T-helper 2 cell (primary cell): ENCODE results near the gene SLC13A5.
"Not testable (repeated sequence)": the region's sequence is repeated elsewhere in the genome, so short reads cannot be mapped to it uniquely, and the experiment has no call there.

Source experiments
- DNase-seq, 5 experiments: peaks; one replicate each; pipeline versions ENCODE4 v3.0.0 to v3.0.0-alpha.2; 2012 to 2022

The SLC13A5 gene

GRCh38 chr17:6683081-6683684 is 30.0 kb downstream of the SLC13A5 start:
- no peak for DNase-seq

DNA sequence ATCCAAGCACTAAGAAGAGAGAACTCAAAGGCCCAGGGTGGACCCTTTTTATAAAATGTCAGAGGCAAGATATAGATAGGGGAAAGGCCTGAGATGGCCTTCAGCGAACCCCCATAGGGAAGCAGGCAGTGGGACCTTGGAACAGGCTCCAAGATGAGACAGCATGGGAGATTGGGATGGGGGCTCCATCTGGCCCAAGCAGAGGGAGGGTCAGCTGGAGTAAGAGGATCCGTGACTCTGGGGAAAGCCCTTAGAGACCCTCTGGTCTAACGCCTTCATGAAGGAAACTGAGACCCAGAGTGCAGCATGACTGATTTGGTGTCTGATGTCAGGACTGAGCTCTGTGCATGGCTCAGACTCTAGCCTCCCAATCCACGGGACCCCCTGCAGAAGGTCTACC is 30.8 kb downstream of the SLC13A5 start:
- no peak for DNase-seq

GRCh38 chr17:6681671-6682070 is 31.5 kb downstream of the SLC13A5 start:
- no peak for DNase-seq

DNA sequence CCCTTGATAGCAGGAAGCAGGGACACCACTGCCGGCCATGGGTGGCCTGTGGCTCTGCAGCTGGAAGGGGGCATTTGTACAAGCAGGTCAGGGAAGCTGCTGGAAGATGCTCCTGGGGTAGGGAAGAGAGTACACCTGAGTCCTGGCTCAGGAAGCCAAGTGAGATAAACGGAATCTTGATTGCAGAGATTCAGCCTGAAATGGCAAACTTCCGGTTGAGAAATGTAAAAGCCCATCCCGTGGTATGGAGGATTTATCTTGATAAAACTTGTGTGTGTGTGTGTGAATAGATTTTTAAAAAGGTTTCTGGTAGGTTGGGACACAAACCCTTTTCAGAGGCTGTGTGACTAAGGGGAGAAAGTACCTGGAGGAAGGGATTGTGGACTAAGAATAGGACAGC is 32.0 kb downstream of the SLC13A5 start:
- DNase-seq: no peak

GRCh38 chr17:6679241-6679640 is 33.9 kb downstream of the SLC13A5 start:
- DNase-seq: no peak

DNA sequence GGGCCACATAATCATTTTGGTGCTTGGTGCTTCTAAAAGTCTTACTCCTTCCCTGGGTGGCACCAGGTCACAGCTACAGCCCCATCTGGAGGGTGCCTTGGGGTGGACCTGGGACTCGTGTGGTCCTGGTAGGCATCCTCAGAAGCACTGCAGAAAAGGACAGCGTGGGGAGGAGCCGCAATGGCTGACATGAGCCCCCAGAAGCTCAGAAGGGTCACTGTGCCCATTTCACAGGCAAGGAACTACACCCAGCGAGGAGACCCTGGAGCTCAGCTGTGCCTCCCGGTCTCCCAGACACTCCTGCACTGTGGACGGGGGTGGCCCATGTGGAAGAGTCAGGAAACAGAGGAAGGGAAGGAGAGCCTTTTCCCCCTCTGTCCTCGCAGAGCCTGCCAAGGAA is 35.2 kb downstream of the SLC13A5 start:
- DNase-seq: no peak

GRCh38 chr17:6677158-6677831 is 35.9 kb downstream of the SLC13A5 start:
- peak in 1 of 5 experiments; percentile 52 for DNase-seq

DNA sequence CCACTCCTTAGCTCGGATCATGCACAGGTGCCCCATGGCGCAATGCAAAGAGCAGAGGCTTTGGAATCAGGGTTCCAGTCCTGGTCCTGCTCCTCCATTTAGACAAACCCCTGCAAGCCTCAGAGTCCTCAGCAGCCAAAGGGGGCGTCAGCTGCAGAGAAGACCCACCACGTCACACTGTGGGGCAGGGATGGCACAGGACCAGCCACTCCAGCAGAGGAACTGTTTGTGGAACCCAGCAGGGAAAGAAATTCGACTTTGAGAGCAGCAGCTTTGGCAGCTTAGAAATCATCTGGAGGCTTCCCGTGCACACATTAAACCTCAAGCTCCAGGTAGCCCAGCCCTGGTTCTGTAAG is 36.4 kb downstream of the SLC13A5 start:
- DNase-seq: no peak

DNA sequence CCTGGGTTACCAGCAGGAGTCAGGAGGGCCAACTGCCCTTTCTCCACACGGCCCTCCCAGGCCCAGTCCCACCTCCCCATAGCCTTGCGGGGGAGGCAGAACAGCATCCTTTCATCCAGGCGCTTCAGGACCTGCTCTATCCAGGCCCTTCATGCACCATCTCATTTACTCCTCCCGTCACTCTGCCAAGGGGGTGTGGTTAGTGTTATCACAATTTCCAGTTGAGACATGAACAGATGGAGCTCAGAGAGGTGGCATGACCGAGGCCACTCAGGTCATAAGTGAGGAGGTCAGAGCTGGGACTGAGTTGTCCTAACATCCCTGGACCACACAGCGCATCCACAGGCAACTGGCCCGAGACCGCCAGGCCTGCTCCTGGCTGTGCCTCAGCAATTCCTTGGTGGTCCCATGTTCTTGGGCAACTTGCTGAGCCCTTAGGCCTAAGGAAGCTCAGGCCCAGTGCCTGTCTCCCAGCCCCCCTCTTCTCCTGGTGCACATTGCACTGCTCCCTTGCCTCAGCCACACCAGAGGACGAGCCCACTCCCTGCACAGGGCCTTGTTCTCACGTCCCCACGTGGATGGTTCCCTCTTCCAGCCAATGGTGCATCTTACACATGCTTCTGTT is 37.9 kb downstream of the SLC13A5 start:
- DNase-seq: no peak

DNA sequence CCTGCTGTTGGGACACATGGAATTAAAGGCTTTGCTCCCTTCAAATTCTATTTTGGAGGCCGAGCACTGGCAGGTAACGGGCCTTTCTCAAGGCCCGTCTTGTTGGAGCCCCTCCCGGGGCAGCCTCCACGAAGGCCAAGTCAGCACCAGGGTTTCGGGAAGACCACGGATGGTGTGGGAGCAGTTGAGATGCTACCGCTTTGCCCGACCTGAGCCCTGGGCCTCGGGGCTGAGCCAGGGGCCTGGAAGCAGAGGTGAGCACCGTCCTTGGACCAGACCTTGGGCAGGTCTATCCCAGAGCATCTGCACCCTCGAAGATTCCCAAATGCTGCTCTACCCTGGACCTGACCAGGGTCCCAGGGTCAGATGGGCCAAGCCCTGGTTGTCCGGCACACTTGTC is 38.6 kb downstream of the SLC13A5 start:
- no peak for DNase-seq

DNA sequence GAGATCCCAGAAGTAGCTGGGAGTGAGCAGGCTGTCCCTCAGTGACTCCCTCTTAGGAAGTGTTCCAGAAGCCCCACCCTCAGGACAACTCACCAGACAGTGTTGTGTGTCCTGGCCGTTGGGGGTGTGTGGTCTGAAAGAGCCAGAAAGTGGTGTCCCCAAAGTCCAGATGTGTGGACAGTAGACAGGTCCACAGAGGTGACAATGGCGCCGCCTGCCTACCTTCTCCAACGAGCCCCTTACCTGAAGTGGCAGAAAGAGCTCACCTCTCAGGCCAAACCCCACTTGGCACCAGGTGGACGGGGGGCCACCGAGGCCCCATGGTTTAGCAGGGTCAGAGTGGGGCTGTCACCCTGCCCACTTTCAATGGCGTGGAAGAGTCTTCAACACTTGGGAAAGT is 41.7 kb downstream of the SLC13A5 start:
- no peak for DNase-seq

- no peak for DNase-seq
Observed at GRCh38 chr17:6670999-6671398, 42.2 kb downstream of the SLC13A5 start.

GRCh38 chr17:6670571-6670970 is 42.6 kb downstream of the SLC13A5 start:
- no peak for DNase-seq

DNA sequence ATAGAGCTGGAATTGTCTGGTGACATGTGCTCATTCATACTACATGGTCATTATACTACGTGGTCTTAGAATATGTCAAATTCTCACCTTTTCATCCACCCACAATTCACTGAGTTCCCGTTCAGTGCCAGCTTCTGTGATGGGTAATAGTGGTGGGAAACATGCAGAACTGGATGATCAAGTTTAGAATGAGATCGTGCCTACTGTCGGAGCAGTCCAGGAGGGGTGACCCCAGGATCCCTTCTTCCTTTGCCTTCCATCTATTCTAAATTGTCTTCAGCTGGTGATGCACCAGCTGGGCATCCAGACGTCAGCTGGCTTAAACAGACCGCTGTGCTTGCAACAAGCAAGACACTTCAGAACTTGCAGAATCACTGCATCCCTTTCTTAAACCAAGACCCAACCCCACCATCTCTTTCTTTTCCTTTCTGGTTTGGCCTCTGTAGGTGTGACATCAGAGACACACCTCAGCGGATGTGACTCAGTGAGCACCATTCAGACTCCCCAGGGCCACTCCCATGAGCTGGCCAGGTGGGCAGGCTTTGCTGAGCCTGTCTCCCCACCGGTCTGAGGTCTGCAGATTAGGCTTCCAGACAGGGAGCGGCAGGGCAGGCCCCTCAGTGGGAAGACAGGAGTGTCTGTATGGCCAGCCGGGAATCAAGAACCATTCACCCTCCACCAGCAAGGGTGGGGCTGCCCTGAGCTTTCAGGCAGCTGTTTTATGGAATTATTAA is 43.5 kb downstream of the SLC13A5 start:
- no peak for DNase-seq

DNA sequence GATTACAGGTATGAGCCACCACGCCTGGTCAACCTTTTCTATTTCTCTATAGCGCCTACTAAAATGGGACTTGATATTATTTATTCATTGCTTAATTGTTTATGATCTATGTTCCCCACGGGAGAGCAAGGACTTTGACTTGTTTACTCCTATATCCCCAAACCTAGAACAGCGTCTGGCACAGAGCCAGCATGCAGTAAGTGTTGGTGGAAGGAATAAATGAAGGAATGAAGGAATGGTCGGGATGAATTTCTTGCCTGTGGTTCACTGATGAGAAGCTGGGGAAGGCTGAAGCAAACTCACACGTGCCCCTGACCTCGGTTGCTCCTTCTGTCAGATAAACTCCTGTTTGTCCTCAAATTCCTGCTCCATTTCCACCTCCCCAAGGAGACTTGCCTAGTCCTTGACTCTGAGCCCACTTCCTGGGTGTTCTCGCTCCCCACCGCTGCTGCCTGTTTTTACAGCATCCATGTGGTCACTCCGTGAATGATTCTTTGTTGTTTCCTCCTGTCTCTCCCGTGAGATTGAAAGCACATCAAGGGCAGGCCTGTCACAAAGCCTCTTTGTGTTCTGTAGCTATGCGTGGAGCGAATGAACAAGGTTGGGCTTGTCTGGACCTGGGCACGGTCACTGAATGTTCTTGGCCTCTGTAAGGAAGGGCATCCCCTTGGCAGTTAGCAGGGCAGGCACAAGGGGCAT is 44.3 kb downstream of the SLC13A5 start:
- DNase-seq: no peak

- DNase-seq: no peak
Observed at GRCh38 chr17:6668219-6668618, 45.0 kb downstream of the SLC13A5 start.

DNA sequence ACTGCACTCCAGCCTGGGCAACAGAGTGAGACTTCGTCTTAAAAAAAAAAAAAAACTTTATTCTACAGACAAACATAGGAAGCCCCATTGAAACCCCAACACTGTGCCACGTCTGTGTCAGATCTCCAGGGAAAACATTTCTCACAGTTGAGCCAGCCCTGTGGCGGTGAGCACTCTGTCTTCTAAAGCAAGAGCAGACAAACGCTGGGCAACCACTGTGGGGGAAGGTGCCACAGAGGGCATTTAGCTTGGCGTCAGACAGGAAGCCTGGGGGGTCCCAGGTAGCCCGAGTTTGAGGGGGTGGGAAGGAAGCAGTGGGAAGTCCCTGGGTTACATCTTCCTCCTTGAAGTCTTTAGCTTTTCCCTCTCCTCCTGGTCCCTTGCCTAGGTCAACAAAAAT is 45.7 kb downstream of the SLC13A5 start:
- no peak for DNase-seq

- no peak for DNase-seq
Observed at GRCh38 chr17:6666557-6666956, 46.6 kb downstream of the SLC13A5 start.

GRCh38 chr17:6666077-6666521 is 47.1 kb downstream of the SLC13A5 start:
- peak in 3 of 5 experiments; percentile 9 to 41 (median 24) for DNase-seq

GRCh38 chr17:6663200-6663599 is 50.0 kb downstream of the SLC13A5 start:
- not testable (repeated sequence) for DNase-seq

- no peak for DNase-seq
Observed at GRCh38 chr17:6661464-6661848, 51.7 kb downstream of the SLC13A5 start.

- DNase-seq: peak in 1 of 5 experiments; percentile 72
Observed at GRCh38 chr17:6660805-6661463, 52.2 kb downstream of the SLC13A5 start.
